ENCODE measurements around the gene CRHBP.

CRHBP gene

GRCh38 chr5:76982450-76982849, 29.6 kb downstream of the CRHBP start:
- H3K36me3 ChIP-seq (ENCODE audit: insufficient read depth, low read length), result no peaks in the 10 kb centered on the region
- H3K9me2 ChIP-seq (replicated peaks; ENCODE audit: low read depth, low read length), result no peaks in the 10 kb centered on the region
- no peak overlapping the region for H3K4me3 ChIP-seq (ENCODE audit: low read length, poor library complexity, severe bottlenecking)
- H3K9me3 ChIP-seq (ENCODE audit: insufficient read depth, low read depth, low read length), result no peaks in the 10 kb centered on the region
- no peaks in the 10 kb centered on the region for H3F3A ChIP-seq (ENCODE audit: low read depth)
- H3K4me1 ChIP-seq (ENCODE audit: insufficient read depth, low read length, poor library complexity, severe bottlenecking), result no peaks in the 10 kb centered on the region
- H3K4me2 ChIP-seq (ENCODE audit: low read depth, low read length, poor library complexity, severe bottlenecking), result no peak overlapping the region
- no peak overlapping the region for H3K9ac ChIP-seq (ENCODE audit: low read depth, low read length, poor library complexity, severe bottlenecking)
- TF ChIP-seq CTCF (conservative IDR thresholded peaks at IDR 0.05; ENCODE audit: low read length), result no peak
- no peak for TF ChIP-seq EZH2phosphoT487 (IDR thresholded peaks at IDR 0.05; ENCODE audit: borderline replicate concordance)
- no peaks in the 10 kb centered on the region for H3K27me3 ChIP-seq (ENCODE audit: insufficient read depth, low read length, poor library complexity, severe bottlenecking)
- H3K79me2 ChIP-seq (ENCODE audit: insufficient read depth, low read length), result no peaks in the 10 kb centered on the region
- H4K20me1 ChIP-seq (ENCODE audit: insufficient read depth, low read length, poor library complexity, severe bottlenecking), result no peaks in the 10 kb centered on the region
- H2AFZ ChIP-seq (ENCODE audit: low read length), result no peak overlapping the region

GRCh38 chr5:76983468-76983867, 30.6 kb downstream of the CRHBP start:
- Histone ChIP-seq H4K20me1 (ENCODE audit: insufficient read depth, low read length, poor library complexity, severe bottlenecking) (no peaks in the 10 kb centered on the region), H3K9me2 (replicated peaks; ENCODE audit: low read depth, low read length) (no peaks in the 10 kb centered on the region), H3K4me1 (ENCODE audit: insufficient read depth, low read length, poor library complexity, severe bottlenecking) (no peaks in the 10 kb centered on the region), H2AFZ (ENCODE audit: low read length) (no peak overlapping the region), H3K27me3 (ENCODE audit: insufficient read depth, low read length, poor library complexity, severe bottlenecking) (no peaks in the 10 kb centered on the region), H3K36me3 (ENCODE audit: insufficient read depth, low read length) (no peaks in the 10 kb centered on the region), H3F3A (ENCODE audit: low read depth) (no peaks in the 10 kb centered on the region), H3K79me2 (ENCODE audit: insufficient read depth, low read length) (no peaks in the 10 kb centered on the region), H3K9ac (ENCODE audit: low read depth, low read length, poor library complexity, severe bottlenecking) (no peak overlapping the region), H3K4me3 (ENCODE audit: low read length, poor library complexity, severe bottlenecking) (no peak overlapping the region), H3K9me3 (ENCODE audit: insufficient read depth, low read depth, low read length) (no peaks in the 10 kb centered on the region), H3K4me2 (ENCODE audit: low read depth, low read length, poor library complexity, severe bottlenecking) (no peak overlapping the region)
- TF ChIP-seq CTCF (conservative IDR thresholded peaks at IDR 0.05; ENCODE audit: low read length) (no peak), EZH2phosphoT487 (IDR thresholded peaks at IDR 0.05; ENCODE audit: borderline replicate concordance) (no peak)

GRCh38 chr5:76986825-76987526, 34.1 kb downstream of the CRHBP start:
- Histone ChIP-seq H3K9ac (ENCODE audit: low read depth, low read length, poor library complexity, severe bottlenecking) (no peak overlapping the region), H3K27me3 (ENCODE audit: insufficient read depth, low read length, poor library complexity, severe bottlenecking) (no peaks in the 10 kb centered on the region), H3K4me3 (ENCODE audit: low read length, poor library complexity, severe bottlenecking) (no peak overlapping the region), H3F3A (ENCODE audit: low read depth) (no peaks in the 10 kb centered on the region), H2AFZ (ENCODE audit: low read length) (no peak overlapping the region), H4K20me1 (ENCODE audit: insufficient read depth, low read length, poor library complexity, severe bottlenecking) (no peaks in the 10 kb centered on the region), H3K4me1 (ENCODE audit: insufficient read depth, low read length, poor library complexity, severe bottlenecking) (no peaks in the 10 kb centered on the region), H3K79me2 (ENCODE audit: insufficient read depth, low read length) (no peaks in the 10 kb centered on the region), H3K4me2 (ENCODE audit: low read depth, low read length, poor library complexity, severe bottlenecking) (no peak overlapping the region), H3K36me3 (ENCODE audit: insufficient read depth, low read length) (no peaks in the 10 kb centered on the region), H3K9me2 (replicated peaks; ENCODE audit: low read depth, low read length) (no peaks in the 10 kb centered on the region), H3K9me3 (ENCODE audit: insufficient read depth, low read depth, low read length) (no peaks in the 10 kb centered on the region)
- TF ChIP-seq EZH2phosphoT487 (IDR thresholded peaks at IDR 0.05; ENCODE audit: borderline replicate concordance), result no peak
- no peak for TF ChIP-seq CTCF (conservative IDR thresholded peaks at IDR 0.05; ENCODE audit: low read length)
